Natural killer cell treated with Interleukin-12 subunit alpha and Interleukin-12 subunit beta and Interleukin-15 and Interleukin-18, amount 100 ng/mL, for 72 hours (primary cell): ENCODE results near the gene RBBP8. TPM values are rescaled to one million over a fixed set of nuclear protein-coding genes. Genes with fewer than 3 reads are reported as not detected.
"Not testable (repeated sequence)": the region's sequence is repeated elsewhere in the genome, so short reads cannot be mapped to it uniquely, and the experiment has no call there.

Source experiments
- ATAC-seq, 2 donors: fragments of 150-1000 bp; cut with Tn5 transposase in 1 of 2; sonication (Bioruptor Pico), chemical (Tn5 transposase) in 1 of 2; 2 replicates each; pipeline ENCODE4 v1.10.0; 2021
- DNase-seq: peaks from one replicate; pipeline ENCODE4 v3.0.0; 2022; ENCODE audit warnings: low spot score
- H3K27ac Mint-ChIP-seq, 2 donors: 1 replicate in 1 of 2; 2 replicates in 1 of 2; pipeline ENCODE4 v1.8.0; 2022; ENCODE audit warnings: mixed read lengths in 2 of 2, mild to moderate bottlenecking in 1 of 2, moderate library complexity in 1 of 2
- H3K27me3 Mint-ChIP-seq, 2 donors: 1 replicate in 1 of 2; 2 replicates in 1 of 2; pipeline ENCODE4 v1.8.0; 2022; ENCODE audit warnings: mixed read lengths in 2 of 2
- H3K36me3 Mint-ChIP-seq: one replicate; pipeline ENCODE4 v1.8.0; 2022; ENCODE audit warnings: mixed read lengths
- H3K4me1 Mint-ChIP-seq, 2 donors: 1 replicate in 1 of 2; 2 replicates in 1 of 2; pipeline ENCODE4 v1.8.0; 2022; ENCODE audit warnings: low read depth in 2 of 2, mixed read lengths in 2 of 2, mild to moderate bottlenecking in 1 of 2
- H3K4me3 Mint-ChIP-seq: one replicate; pipeline ENCODE4 v1.8.0; 2022; ENCODE audit warnings: mixed read lengths
- H3K9me3 Mint-ChIP-seq: 2 replicates; pipeline ENCODE4 v1.8.0; 2022; ENCODE audit warnings: mixed read lengths
- total RNA-seq, 2 donors: library from RNA; stranded (reverse); gene quantifications; one replicate each; pipeline ENCODE4 v1.2.3, GENCODE V29; 2022

Gene RBBP8
- total RNA-seq, 2 donors from 2014 or later: 32.2 to 73.9 TPM

GRCh38 chr18:22926454-22926853 lies 6.7 kb upstream of the RBBP8 start:
- no peaks in the 10 kb centered on the region for H3K9me3 Mint-ChIP-seq
- H3K36me3 Mint-ChIP-seq: no peaks in the 10 kb centered on the region
- no peak overlapping the region for H3K27ac Mint-ChIP-seq
- ATAC-seq (no peak), DNase-seq (no peak)
- peaks cover 0 to 3% of the 10 kb centered on the region in 2 donors for H3K4me1 Mint-ChIP-seq
- peaks cover 0 to 6% of the 10 kb centered on the region in 2 donors for H3K27me3 Mint-ChIP-seq
- H3K4me3 Mint-ChIP-seq: no peak overlapping the region

- Mint-ChIP-seq H3K27ac (no peak overlapping the region), H3K4me1 (peaks cover 6 to 11% of the 10 kb centered on the region in 2 donors), H3K4me3 (no peak overlapping the region)
These were observed 4.8 kb upstream of the RBBP8 start for GRCh38 chr18:22928339-22928738.

GRCh38 chr18:22930089-22930713 lies 2.9 kb upstream of the RBBP8 start:
- Mint-ChIP-seq H3K27me3 (peaks cover 0 to 3% of the 10 kb centered on the region in 2 donors), H3K4me1 (peaks cover 12 to 17% of the 10 kb centered on the region in 2 donors), H3K4me3 (no peak overlapping the region), H3K9me3 (no peaks in the 10 kb centered on the region), H3K36me3 (no peaks in the 10 kb centered on the region), H3K27ac (no peak overlapping the region)
- DNase-seq (peak; percentile 77), ATAC-seq (no peak)

More at GRCh38 chr18:22928339-22928738, 4.8 kb upstream of the RBBP8 start:
- DNase-seq: no peak
- H3K27me3 Mint-ChIP-seq: peaks cover 0 to 3% of the 10 kb centered on the region in 2 donors
- no peaks in the 10 kb centered on the region for H3K36me3 Mint-ChIP-seq
- H3K9me3 Mint-ChIP-seq: no peaks in the 10 kb centered on the region
- ATAC-seq: no peak

GRCh38 chr18:22932885-22933205 lies 283 bp upstream of the RBBP8 start:
- H3K36me3 Mint-ChIP-seq: no peaks in the 10 kb centered on the region
- DNase-seq (no peak), ATAC-seq (no peak)
- peak overlapping the region; percentile 94 for H3K4me3 Mint-ChIP-seq
- peak overlapping the region; percentile 83 to 89 for H3K27ac Mint-ChIP-seq
- H3K4me1 Mint-ChIP-seq: peaks cover 12 to 17% of the 10 kb centered on the region in 2 donors
- H3K9me3 Mint-ChIP-seq: no peaks in the 10 kb centered on the region
- peaks cover 0 to 3% of the 10 kb centered on the region in 2 donors for H3K27me3 Mint-ChIP-seq

- Mint-ChIP-seq H3K4me3 (peak overlapping the region; percentile 94), H3K27ac (peak overlapping the region; percentile 83 to 89), H3K36me3 (no peaks in the 10 kb centered on the region), H3K27me3 (peaks cover 0 to 3% of the 10 kb centered on the region in 2 donors), H3K9me3 (no peaks in the 10 kb centered on the region), H3K4me1 (peaks cover 12 to 17% of the 10 kb centered on the region in 2 donors)
- ATAC-seq (no peak), DNase-seq (no peak)
These were observed 867 bp downstream of the RBBP8 start for GRCh38 chr18:22933966-22934423.

GRCh38 chr18:22934789-22935188 lies 1.7 kb downstream of the RBBP8 start:
- peaks cover 0 to 3% of the 10 kb centered on the region in 2 donors for H3K27me3 Mint-ChIP-seq
- ATAC-seq (no peak), DNase-seq (no peak)
- H3K27ac Mint-ChIP-seq: peak overlapping the region in 1 of 2 donors; percentile 89
- H3K9me3 Mint-ChIP-seq: no peaks in the 10 kb centered on the region
- H3K36me3 Mint-ChIP-seq: no peaks in the 10 kb centered on the region
- H3K4me3 Mint-ChIP-seq: peak overlapping the region; percentile 94
- peaks cover 12 to 19% of the 10 kb centered on the region in 2 donors for H3K4me1 Mint-ChIP-seq

GRCh38 chr18:22935431-22935830 lies 2.3 kb downstream of the RBBP8 start:
- peak overlapping the region; percentile 55 for H3K4me3 Mint-ChIP-seq

GRCh38 chr18:22936515-22936914 lies 3.4 kb downstream of the RBBP8 start:
- peaks cover 12 to 17% of the 10 kb centered on the region in 2 donors for H3K4me1 Mint-ChIP-seq
- H3K36me3 Mint-ChIP-seq: no peaks in the 10 kb centered on the region
- DNase-seq (no peak), ATAC-seq (no peak)
- H3K27ac Mint-ChIP-seq: no peak overlapping the region
- no peak overlapping the region for H3K4me3 Mint-ChIP-seq
- no peaks in the 10 kb centered on the region for H3K27me3 Mint-ChIP-seq
- H3K9me3 Mint-ChIP-seq: no peaks in the 10 kb centered on the region

More at GRCh38 chr18:22935431-22935830, 2.3 kb downstream of the RBBP8 start:
- no peak for ATAC-seq
- no peaks in the 10 kb centered on the region for H3K9me3 Mint-ChIP-seq
- H3K36me3 Mint-ChIP-seq: no peaks in the 10 kb centered on the region
- H3K27me3 Mint-ChIP-seq: peaks cover 0 to 3% of the 10 kb centered on the region in 2 donors
- DNase-seq: no peak
- no peak overlapping the region for H3K27ac Mint-ChIP-seq
- peaks cover 12 to 21% of the 10 kb centered on the region in 2 donors for H3K4me1 Mint-ChIP-seq

- no peaks in the 10 kb centered on the region for H3K9me3 Mint-ChIP-seq
- no peaks in the 10 kb centered on the region for H3K27me3 Mint-ChIP-seq
- H3K27ac Mint-ChIP-seq: no peak overlapping the region
- no peaks in the 10 kb centered on the region for H3K36me3 Mint-ChIP-seq
- DNase-seq (no peak), ATAC-seq (no peak)
- no peak overlapping the region for H3K4me3 Mint-ChIP-seq
- peaks cover 0 to 3% of the 10 kb centered on the region in 2 donors for H3K4me1 Mint-ChIP-seq
These were observed 6.5 kb downstream of the RBBP8 start for GRCh38 chr18:22939649-22940048.

GRCh38 chr18:22943847-22944246 lies 10.7 kb downstream of the RBBP8 start:
- H3K27me3 Mint-ChIP-seq: no peaks in the 10 kb centered on the region
- DNase-seq: no peak
- no peak for ATAC-seq
- H3K4me3 Mint-ChIP-seq: no peak overlapping the region
- no peak overlapping the region for H3K27ac Mint-ChIP-seq
- peaks cover 0 to 3% of the 10 kb centered on the region in 2 donors for H3K4me1 Mint-ChIP-seq
- H3K36me3 Mint-ChIP-seq: no peaks in the 10 kb centered on the region
- no peaks in the 10 kb centered on the region for H3K9me3 Mint-ChIP-seq

- no peak for ATAC-seq
- no peak overlapping the region for H3K4me3 Mint-ChIP-seq
- H3K27ac Mint-ChIP-seq: no peak overlapping the region
- peaks cover 9% of the 10 kb centered on the region for H3K36me3 Mint-ChIP-seq
- DNase-seq: no peak
- H3K4me1 Mint-ChIP-seq: no peaks in the 10 kb centered on the region
- H3K27me3 Mint-ChIP-seq: no peaks in the 10 kb centered on the region
- no peaks in the 10 kb centered on the region for H3K9me3 Mint-ChIP-seq
These were observed 13.1 kb downstream of the RBBP8 start for GRCh38 chr18:22946217-22946616.

- Mint-ChIP-seq H3K36me3 (peaks cover 11% of the 10 kb centered on the region), H3K4me3 (no peak overlapping the region), H3K27me3 (no peaks in the 10 kb centered on the region), H3K27ac (no peak overlapping the region), H3K9me3 (no peaks in the 10 kb centered on the region), H3K4me1 (no peaks in the 10 kb centered on the region)
- DNase-seq (no peak), ATAC-seq (no peak)
These were observed 13.7 kb downstream of the RBBP8 start for GRCh38 chr18:22946846-22947245.

GRCh38 chr18:22951823-22952222 lies 18.7 kb downstream of the RBBP8 start:
- H3K9me3 Mint-ChIP-seq: no peaks in the 10 kb centered on the region
- H3K27ac Mint-ChIP-seq: no peak overlapping the region
- H3K4me3 Mint-ChIP-seq: no peak overlapping the region
- no peaks in the 10 kb centered on the region for H3K4me1 Mint-ChIP-seq
- H3K27me3 Mint-ChIP-seq: no peaks in the 10 kb centered on the region
- H3K36me3 Mint-ChIP-seq: peaks cover 15% of the 10 kb centered on the region
- ATAC-seq (no peak), DNase-seq (no peak)

GRCh38 chr18:22952525-22952924 lies 19.4 kb downstream of the RBBP8 start:
- H3K27ac Mint-ChIP-seq: no peak overlapping the region
- H3K9me3 Mint-ChIP-seq: no peaks in the 10 kb centered on the region
- H3K27me3 Mint-ChIP-seq: no peaks in the 10 kb centered on the region
- H3K4me3 Mint-ChIP-seq: no peak overlapping the region
- H3K4me1 Mint-ChIP-seq: no peaks in the 10 kb centered on the region
- DNase-seq: no peak
- ATAC-seq: no peak
- H3K36me3 Mint-ChIP-seq: peaks cover 15% of the 10 kb centered on the region

- H3K27me3 Mint-ChIP-seq, H3K4me3 Mint-ChIP-seq, DNase-seq, H3K27ac Mint-ChIP-seq, ATAC-seq, H3K9me3 Mint-ChIP-seq, H3K4me1 Mint-ChIP-seq: not testable (repeated sequence)
- H3K36me3 Mint-ChIP-seq: peaks cover 15% of the 10 kb centered on the region
These were observed 20.9 kb downstream of the RBBP8 start for GRCh38 chr18:22953982-22954381.
